Measurements from ENCODE around the gene HMGXB3.

The HMGXB3 gene

GRCh38 chr5:150055326-150056074, 55.0 kb downstream of the HMGXB3 start:
- no peak for DNase-seq (ENCODE audit: low read depth in 1 of 2, low spot score in 1 of 2)
- no peak; the same call in 1 of the 2 replicates for TF ChIP-seq POLR2AphosphoS5 (IDR thresholded peaks at IDR 0.05; ENCODE audit: low read depth)
- TF ChIP-seq, protein P1, sequence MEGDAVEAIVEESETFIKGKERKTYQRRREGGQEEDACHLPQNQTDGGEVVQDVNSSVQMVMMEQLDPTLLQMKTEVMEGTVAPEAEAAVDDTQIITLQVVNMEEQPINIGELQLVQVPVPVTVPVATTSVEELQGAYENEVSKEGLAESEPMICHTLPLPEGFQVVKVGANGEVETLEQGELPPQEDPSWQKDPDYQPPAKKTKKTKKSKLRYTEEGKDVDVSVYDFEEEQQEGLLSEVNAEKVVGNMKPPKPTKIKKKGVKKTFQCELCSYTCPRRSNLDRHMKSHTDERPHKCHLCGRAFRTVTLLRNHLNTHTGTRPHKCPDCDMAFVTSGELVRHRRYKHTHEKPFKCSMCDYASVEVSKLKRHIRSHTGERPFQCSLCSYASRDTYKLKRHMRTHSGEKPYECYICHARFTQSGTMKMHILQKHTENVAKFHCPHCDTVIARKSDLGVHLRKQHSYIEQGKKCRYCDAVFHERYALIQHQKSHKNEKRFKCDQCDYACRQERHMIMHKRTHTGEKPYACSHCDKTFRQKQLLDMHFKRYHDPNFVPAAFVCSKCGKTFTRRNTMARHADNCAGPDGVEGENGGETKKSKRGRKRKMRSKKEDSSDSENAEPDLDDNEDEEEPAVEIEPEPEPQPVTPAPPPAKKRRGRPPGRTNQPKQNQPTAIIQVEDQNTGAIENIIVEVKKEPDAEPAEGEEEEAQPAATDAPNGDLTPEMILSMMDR (IDR thresholded peaks at IDR 0.05; ENCODE audit: insufficient read depth, low read length), result no peak
- TF ChIP-seq, protein P2, sequence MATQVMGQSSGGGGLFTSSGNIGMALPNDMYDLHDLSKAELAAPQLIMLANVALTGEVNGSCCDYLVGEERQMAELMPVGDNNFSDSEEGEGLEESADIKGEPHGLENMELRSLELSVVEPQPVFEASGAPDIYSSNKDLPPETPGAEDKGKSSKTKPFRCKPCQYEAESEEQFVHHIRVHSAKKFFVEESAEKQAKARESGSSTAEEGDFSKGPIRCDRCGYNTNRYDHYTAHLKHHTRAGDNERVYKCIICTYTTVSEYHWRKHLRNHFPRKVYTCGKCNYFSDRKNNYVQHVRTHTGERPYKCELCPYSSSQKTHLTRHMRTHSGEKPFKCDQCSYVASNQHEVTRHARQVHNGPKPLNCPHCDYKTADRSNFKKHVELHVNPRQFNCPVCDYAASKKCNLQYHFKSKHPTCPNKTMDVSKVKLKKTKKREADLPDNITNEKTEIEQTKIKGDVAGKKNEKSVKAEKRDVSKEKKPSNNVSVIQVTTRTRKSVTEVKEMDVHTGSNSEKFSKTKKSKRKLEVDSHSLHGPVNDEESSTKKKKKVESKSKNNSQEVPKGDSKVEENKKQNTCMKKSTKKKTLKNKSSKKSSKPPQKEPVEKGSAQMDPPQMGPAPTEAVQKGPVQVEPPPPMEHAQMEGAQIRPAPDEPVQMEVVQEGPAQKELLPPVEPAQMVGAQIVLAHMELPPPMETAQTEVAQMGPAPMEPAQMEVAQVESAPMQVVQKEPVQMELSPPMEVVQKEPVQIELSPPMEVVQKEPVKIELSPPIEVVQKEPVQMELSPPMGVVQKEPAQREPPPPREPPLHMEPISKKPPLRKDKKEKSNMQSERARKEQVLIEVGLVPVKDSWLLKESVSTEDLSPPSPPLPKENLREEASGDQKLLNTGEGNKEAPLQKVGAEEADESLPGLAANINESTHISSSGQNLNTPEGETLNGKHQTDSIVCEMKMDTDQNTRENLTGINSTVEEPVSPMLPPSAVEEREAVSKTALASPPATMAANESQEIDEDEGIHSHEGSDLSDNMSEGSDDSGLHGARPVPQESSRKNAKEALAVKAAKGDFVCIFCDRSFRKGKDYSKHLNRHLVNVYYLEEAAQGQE (IDR thresholded peaks at IDR 0.05; ENCODE audit: insufficient replicate concordance, low read depth), result no peak
- no peak for TF ChIP-seq SPI1 (IDR thresholded peaks at IDR 0.05; ENCODE audit: borderline replicate concordance, low read depth)
- TF ChIP-seq GABPA (IDR thresholded peaks at IDR 0.05; ENCODE audit: low read depth), result no peak
- Histone ChIP-seq H3K4me3 (replicated peaks; ENCODE audit: insufficient read depth, low read length) (no peak overlapping the region), H3K27ac (replicated peaks) (no peak overlapping the region), H3K27me3 (ENCODE audit: insufficient read depth, poor library complexity, severe bottlenecking) (no peaks in the 10 kb centered on the region)

GRCh38 chr5:150056075-150056443, 55.5 kb downstream of the HMGXB3 start:
- DNase-seq (ENCODE audit: low read depth in 1 of 2, low spot score in 1 of 2), result no peak
- no peak for TF ChIP-seq GABPA (IDR thresholded peaks at IDR 0.05; ENCODE audit: low read depth)
- TF ChIP-seq, protein P1 (IDR thresholded peaks at IDR 0.05; ENCODE audit: insufficient read depth, low read length), result no peak
- TF ChIP-seq SPI1 (IDR thresholded peaks at IDR 0.05; ENCODE audit: borderline replicate concordance, low read depth), result no peak
- TF ChIP-seq POLR2AphosphoS5 (IDR thresholded peaks at IDR 0.05; ENCODE audit: low read depth), result no peak
- TF ChIP-seq, protein P2 (IDR thresholded peaks at IDR 0.05; ENCODE audit: insufficient replicate concordance, low read depth), result no peak
- no peaks in the 10 kb centered on the region for H3K27me3 ChIP-seq (ENCODE audit: insufficient read depth, poor library complexity, severe bottlenecking)
- H3K4me3 ChIP-seq (replicated peaks; ENCODE audit: insufficient read depth, low read length), result no peak overlapping the region
- H3K27ac ChIP-seq (replicated peaks), result no peak overlapping the region

DNA sequence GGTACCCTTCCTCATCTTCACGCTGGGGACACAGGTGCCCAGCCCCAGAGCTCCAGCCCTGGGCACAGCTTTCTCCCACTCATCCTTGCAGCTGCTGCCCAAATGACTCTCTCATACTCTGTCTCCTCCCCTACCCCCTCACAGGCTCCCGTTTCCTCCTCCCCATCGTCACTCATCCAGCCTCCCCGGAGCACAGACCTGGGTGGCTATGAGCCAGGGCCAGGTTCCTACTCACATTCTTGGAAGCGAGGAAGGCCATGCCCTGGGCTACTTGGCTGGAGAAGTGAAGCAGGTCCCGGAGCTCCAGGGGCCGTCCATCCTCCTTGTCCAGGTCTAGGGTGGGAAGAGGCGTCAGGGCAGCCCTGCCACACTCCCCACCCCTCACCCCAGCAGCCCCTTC, 56.5 kb downstream of the HMGXB3 start:
- Histone ChIP-seq H3K27ac (replicated peaks) (no peak overlapping the region), H3K4me3 (replicated peaks; ENCODE audit: insufficient read depth, low read length) (no peak overlapping the region), H3K27me3 (ENCODE audit: insufficient read depth, poor library complexity, severe bottlenecking) (no peaks in the 10 kb centered on the region)
- no peak for DNase-seq (ENCODE audit: low read depth in 1 of 2, low spot score in 1 of 2)
- TF ChIP-seq SPI1 (IDR thresholded peaks at IDR 0.05; ENCODE audit: borderline replicate concordance, low read depth), result no peak
- TF ChIP-seq GABPA (IDR thresholded peaks at IDR 0.05; ENCODE audit: low read depth), result no peak
- TF ChIP-seq, protein P2 (IDR thresholded peaks at IDR 0.05; ENCODE audit: insufficient replicate concordance, low read depth), result no peak
- TF ChIP-seq, protein P1 (IDR thresholded peaks at IDR 0.05; ENCODE audit: insufficient read depth, low read length), result no peak
- no peak for TF ChIP-seq POLR2AphosphoS5 (IDR thresholded peaks at IDR 0.05; ENCODE audit: low read depth)

Data from HL-60 (cell line).